GM18498 (cell line): ENCODE data around the gene KRTAP10-6.
"Not testable (repeated sequence)": the region's sequence is repeated elsewhere in the genome, so short reads cannot be mapped to it uniquely, and the experiment has no call there.

Experiments
- ATAC-seq: cut with Tn5 transposase; IDR thresholded peaks from one replicate; pipeline ENCODE4 v1.9.1; 2021; ENCODE audit warnings: mild to moderate bottlenecking, moderate library complexity; ENCODE audit not compliant: unreplicated experiment

The KRTAP10-6 gene

DNA sequence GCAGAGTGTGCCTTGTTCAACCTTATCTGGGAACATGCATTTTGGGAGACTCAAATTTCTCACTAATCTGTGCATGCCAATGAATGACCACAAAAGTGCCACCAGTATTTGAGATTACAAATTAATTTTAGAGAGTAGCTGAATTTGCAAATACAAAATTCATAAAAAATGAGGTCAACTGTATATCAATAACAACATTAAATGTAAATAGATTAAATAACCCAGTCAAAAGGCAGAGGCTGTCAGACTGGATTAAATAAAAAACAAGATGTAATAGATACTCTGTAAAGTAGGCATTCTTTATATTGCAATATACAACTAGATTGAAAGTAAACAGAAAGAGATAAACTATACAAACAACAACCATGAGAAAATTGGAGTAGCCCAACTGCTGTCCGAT, 28.2 kb downstream of the KRTAP10-6 start:
- ATAC-seq = no peak

DNA sequence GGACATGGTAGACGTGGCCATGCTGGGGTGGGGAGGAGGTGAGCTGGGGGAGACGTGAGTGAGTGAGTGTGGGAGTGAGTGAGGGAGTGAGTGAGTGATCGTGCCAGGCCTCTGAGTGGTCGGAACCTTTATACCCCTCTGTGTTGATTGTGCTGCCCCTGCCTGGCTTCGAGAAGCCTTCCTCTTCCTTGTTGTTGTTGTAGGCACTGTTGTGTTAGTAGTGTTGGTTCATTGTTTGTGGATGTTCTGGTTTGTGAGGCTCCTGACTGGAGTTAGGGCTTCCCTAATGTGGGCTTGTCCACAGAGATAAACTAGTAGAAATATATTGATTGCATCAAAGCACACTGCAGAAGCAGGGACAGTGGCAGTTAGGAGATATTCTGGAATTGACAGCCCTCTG, 33.6 kb downstream of the KRTAP10-6 start, which contains the start of gene KRTAP10-3:
Gene KRTAP10-3, minus strand, starts transcription at position 101 of the 400 bp plus-strand sequence. Its CDS starts 80 bp downstream, at position 21.
- ATAC-seq = no peak

- ATAC-seq = not testable (repeated sequence)
Measured at GRCh38 chr21:44558329-44558675, 34.0 kb downstream of the KRTAP10-6 start.

DNA sequence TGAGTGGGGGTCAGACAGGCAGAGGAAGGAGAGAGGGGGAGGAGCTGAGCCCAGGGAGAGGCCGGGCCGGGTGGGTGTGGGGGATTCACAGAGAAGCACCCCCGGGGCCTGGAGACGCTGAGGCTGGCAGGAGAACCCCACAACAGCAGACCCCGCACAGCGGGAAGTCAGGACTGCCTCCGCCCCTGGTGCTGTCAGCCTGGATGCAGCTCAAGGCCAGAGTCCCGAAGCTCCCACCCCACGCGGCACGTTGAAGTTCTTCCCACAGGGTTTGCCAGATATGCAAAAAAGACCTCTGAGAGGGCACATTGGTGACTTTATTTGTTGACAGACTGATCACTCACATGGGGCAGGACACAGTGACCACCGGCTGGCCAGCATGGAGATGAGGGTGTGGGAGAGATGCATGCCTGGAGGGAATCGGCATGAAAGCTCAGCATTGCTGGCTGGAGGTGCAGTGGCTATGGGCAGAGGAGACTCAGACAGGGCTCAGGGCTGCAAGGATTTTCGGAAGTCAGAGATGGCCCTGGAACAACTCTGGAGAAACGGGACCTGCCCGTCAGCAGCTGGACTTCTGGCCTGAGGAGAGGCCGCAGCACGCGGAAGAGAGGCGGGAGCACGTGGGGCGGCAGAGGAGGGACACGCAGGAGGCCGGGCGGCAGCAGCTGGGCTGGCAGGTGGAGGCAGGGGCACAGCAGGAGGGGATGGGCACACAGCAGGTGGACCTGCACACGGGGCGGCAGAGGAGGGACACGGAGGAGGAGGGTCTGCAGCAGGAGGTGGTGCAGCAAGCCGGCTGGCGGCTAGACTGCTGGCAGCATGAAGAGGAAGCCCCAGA, 34.6 kb downstream of the KRTAP10-6 start:
- ATAC-seq = no peak

DNA sequence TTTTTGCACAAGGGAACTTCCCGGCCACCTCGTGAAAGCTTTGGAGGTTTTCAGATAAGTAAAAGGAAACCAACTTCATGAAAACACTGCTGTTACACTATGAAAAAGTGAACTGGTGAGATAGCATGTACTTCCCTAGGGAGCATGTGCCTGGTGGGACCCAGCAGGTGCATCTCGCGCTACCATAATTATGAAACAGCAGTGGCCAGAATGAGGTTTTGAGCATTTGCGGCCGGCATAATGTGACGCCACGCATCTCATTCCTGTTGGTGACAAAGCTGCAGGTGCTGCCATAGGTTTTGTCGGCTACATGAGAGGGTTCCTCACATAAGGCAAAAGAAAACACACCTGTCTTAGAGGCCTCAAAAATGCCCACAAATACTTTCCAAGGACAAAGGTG, 35.4 kb downstream of the KRTAP10-6 start:
- ATAC-seq = no peak

DNA sequence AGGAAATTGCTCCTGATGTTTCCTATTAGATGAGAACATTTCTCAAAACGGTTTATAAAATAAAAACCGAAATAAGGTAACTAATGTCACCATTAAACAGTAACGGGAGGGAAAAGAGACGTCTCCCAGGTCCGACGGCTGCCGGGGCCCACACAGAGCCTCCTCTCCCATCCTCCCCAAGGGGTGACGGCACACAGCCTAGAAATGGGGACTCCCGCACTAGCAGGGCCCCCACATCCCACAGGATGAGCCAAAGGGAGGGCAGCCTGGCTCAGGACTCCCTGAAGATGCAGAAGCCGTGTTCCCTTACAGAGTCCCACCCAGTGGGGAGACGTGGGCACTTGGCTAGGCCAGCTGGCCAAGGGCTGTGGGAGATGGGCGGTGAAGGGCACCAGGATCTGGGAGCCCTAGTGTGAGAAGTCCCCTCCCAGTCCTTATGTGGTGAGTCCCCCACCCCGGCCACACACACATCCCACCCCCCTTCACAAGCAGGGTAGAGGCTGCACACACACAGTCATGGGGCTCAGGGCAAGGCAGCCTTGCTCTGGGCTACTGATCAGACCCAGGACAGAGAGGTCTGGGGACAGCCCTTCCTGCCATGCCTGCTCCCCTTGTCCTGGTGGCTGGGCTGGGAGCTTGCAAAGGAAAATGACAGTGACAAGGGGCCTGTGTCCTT, 37.0 kb downstream of the KRTAP10-6 start:
- no peak for ATAC-seq

- no peak for ATAC-seq
Measured at GRCh38 chr21:44552681-44553080, 39.6 kb downstream of the KRTAP10-6 start.

GRCh38 chr21:44552136-44552535, 40.2 kb downstream of the KRTAP10-6 start:
- no peak for ATAC-seq

- ATAC-seq = no peak
Measured at GRCh38 chr21:44551340-44551961, 40.9 kb downstream of the KRTAP10-6 start, which contains the start of gene KRTAP10-2. Gene KRTAP10-2 (minus strand): TSS chr21:44551505. CDS start chr21:44551458, 47 bp downstream.

DNA sequence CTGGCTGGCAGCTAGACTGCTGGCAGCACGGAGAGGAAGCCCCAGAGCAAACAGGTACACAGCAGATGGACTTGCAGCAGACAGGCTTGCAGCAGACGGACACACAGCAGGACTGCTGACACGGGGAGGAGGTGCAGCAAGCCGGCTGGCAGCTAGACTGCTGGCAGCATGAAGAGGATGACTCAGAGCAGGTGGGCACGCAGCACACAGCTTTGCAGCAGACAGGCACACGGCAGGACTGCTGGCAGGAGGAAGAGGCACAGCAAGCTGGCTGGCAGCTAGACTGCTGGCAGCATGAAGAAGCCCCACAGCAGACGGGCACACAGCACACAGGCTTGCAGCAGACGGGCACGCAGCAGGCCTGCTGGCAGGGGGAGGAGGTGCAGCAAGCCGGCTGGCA, 41.5 kb downstream of the KRTAP10-6 start:
- no peak for ATAC-seq

GRCh38 chr21:44550285-44550684, 42.0 kb downstream of the KRTAP10-6 start:
- not testable (repeated sequence) for ATAC-seq

DNA sequence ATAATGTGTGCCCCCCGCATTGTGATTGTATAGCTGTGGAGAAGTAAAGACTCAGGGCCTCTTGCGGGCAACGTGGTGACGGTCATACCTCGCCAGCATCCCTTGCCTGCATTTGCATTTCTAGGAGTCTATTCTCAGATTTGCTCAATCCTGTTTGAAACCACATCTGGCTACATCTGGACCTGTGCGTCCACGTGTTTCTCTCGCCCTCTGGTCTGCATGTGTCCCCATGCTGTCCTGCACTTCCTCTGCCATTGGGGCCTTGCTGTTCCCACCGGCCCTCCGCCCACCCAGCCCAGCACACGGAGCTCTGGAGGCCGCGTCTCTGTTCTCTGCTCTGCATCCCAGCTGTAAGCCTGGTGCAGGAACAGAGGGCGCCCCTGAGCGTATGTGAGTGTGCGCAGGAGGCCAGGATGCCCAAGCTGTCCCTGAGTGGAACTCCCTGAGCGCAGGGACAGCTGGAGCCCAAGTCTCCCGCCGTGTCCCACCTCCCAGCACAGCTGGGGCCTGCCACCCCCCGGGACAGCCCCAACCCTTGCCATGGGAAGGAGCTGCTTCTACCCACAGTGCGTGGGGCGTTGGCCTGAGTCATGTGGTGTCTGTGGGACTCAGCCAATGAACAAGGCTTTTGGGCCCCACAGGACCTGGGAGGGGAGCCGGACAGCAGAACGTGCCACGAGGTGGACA, 42.6 kb downstream of the KRTAP10-6 start:
- no peak for ATAC-seq

- no peak for ATAC-seq
Measured at GRCh38 chr21:44548922-44549321, 43.4 kb downstream of the KRTAP10-6 start.

- ATAC-seq = no peak
Measured at GRCh38 chr21:44548381-44548780, 43.9 kb downstream of the KRTAP10-6 start.

GRCh38 chr21:44547656-44548331, 44.5 kb downstream of the KRTAP10-6 start:
- no peak for ATAC-seq

DNA sequence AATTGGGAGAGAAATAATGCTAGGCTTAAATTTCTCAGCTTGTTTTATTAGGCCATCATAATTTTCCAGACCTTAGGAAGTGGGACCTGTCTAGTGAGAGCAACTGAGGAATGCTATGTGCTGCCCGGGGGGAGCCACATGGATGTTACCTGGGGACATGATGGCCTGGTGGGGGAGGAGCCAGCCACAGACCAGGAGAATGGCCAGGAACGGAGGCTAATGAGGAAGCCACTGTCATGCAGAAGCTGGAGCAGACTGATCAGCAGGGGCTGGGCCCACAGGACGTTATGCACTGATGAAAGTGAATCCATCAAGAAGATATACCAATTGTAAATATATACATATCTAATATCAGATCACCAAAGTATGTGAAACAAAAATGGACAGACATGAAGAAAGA, 47.7 kb downstream of the KRTAP10-6 start:
- no peak for ATAC-seq

GRCh38 chr21:44542716-44543115, 49.6 kb downstream of the KRTAP10-6 start:
- no peak for ATAC-seq
